ENCODE data around the gene GLOD5.

Gene GLOD5

GRCh38 chrX:48752498-48752897, 9.0 kb upstream of the GLOD5 start:
- no peak for DNase-seq (ENCODE audit: low read depth)
- no peak for TF ChIP-seq CTCF (conservative IDR thresholded peaks at IDR 0.05; ENCODE audit: low read depth, low read length)
- H3K4me3 ChIP-seq (ENCODE audit: low read length): no peak overlapping the region

- no peak for DNase-seq (ENCODE audit: low read depth)
- no peak overlapping the region for H3K4me3 ChIP-seq (ENCODE audit: low read length)
- TF ChIP-seq CTCF (conservative IDR thresholded peaks at IDR 0.05; ENCODE audit: low read depth, low read length): no peak
These were observed 7.8 kb upstream of the GLOD5 start for GRCh38 chrX:48753708-48754228.

GRCh38 chrX:48754238-48754637, 7.3 kb upstream of the GLOD5 start:
- no peak for TF ChIP-seq CTCF (conservative IDR thresholded peaks at IDR 0.05; ENCODE audit: low read depth, low read length)
- no peak overlapping the region for H3K4me3 ChIP-seq (ENCODE audit: low read length)
- DNase-seq (ENCODE audit: low read depth): no peak

- no peak for DNase-seq (ENCODE audit: low read depth)
- no peak overlapping the region for H3K4me3 ChIP-seq (ENCODE audit: low read length)
- TF ChIP-seq CTCF (conservative IDR thresholded peaks at IDR 0.05; ENCODE audit: low read depth, low read length): no peak
These were observed 7.7 kb downstream of the GLOD5 start for GRCh38 chrX:48769230-48769629.

GRCh38 chrX:48770296-48770695, 8.7 kb downstream of the GLOD5 start:
- H3K4me3 ChIP-seq (ENCODE audit: low read length): no peak overlapping the region
- no peak for TF ChIP-seq CTCF (conservative IDR thresholded peaks at IDR 0.05; ENCODE audit: low read depth, low read length)
- no peak for DNase-seq (ENCODE audit: low read depth)

- TF ChIP-seq CTCF (conservative IDR thresholded peaks at IDR 0.05; ENCODE audit: low read depth, low read length): no peak
- no peak for DNase-seq (ENCODE audit: low read depth)
- H3K4me3 ChIP-seq (ENCODE audit: low read length): no peak overlapping the region
These were observed 11.1 kb downstream of the GLOD5 start for GRCh38 chrX:48772602-48773001.

GRCh38 chrX:48776818-48777439, 15.4 kb downstream of the GLOD5 start:
- no peak for DNase-seq (ENCODE audit: low read depth)
- TF ChIP-seq CTCF (conservative IDR thresholded peaks at IDR 0.05; ENCODE audit: low read depth, low read length): no peak
- no peak overlapping the region for H3K4me3 ChIP-seq (ENCODE audit: low read length)

Data from retinal pigment epithelial cell (primary cell).